MM.1S (cell line): ENCODE data around the gene IGF1R.

Experiments used
- EZH2 ChIP-seq: fragments of 300-600 bp; sonication (generic); optimal IDR thresholded peaks from 2 replicates; pipeline ENCODE3; 2017; ENCODE audit warnings: low read depth, mild to moderate bottlenecking, antibody characterized with exemption, low read length, mixed read lengths
- TF ChIP-seq, protein P1 (sequence below): fragments of 300-600 bp; sonication (generic); IDR thresholded peaks from 2 replicates; pipeline ENCODE4 v1.5.1; 2016; ENCODE audit warnings: antibody characterized with exemption, low read length, mixed read lengths

DNA sequence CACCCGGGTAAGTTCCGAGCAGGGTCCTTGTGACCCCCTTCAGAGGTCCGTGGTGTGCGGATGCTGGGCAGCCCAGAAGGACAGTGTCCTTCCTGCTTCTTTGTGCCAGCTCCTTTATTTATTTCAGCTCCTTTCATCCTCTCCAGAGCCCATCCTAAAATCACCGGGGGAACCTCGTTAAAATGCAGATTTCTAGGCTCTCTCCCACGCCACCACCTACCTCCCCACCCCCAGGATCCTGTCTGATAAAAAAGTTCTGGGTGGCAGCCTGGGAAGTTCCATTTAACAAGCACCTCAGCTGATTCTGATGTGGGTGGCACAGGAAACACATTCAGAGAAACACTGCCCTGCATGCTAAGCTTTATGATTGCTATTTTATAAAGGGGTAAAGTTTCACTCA, 12.5 kb upstream of the IGF1R start:
- TF ChIP-seq, protein P1, sequence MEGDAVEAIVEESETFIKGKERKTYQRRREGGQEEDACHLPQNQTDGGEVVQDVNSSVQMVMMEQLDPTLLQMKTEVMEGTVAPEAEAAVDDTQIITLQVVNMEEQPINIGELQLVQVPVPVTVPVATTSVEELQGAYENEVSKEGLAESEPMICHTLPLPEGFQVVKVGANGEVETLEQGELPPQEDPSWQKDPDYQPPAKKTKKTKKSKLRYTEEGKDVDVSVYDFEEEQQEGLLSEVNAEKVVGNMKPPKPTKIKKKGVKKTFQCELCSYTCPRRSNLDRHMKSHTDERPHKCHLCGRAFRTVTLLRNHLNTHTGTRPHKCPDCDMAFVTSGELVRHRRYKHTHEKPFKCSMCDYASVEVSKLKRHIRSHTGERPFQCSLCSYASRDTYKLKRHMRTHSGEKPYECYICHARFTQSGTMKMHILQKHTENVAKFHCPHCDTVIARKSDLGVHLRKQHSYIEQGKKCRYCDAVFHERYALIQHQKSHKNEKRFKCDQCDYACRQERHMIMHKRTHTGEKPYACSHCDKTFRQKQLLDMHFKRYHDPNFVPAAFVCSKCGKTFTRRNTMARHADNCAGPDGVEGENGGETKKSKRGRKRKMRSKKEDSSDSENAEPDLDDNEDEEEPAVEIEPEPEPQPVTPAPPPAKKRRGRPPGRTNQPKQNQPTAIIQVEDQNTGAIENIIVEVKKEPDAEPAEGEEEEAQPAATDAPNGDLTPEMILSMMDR: no peak
- no peak for TF ChIP-seq EZH2
